ENCODE measurements around the gene GPR89A. TPM values are rescaled to one million over a fixed set of nuclear protein-coding genes. Genes with fewer than 3 reads are reported as not detected.
"Not testable (repeated sequence)": the region's sequence is repeated elsewhere in the genome, so short reads cannot be mapped to it uniquely, and the experiment has no call there.

GPR89A gene
- polyA plus RNA-seq, 1 of the 3 experiments (the other 2 are of a cell fraction) = 10.5 TPM

DNA sequence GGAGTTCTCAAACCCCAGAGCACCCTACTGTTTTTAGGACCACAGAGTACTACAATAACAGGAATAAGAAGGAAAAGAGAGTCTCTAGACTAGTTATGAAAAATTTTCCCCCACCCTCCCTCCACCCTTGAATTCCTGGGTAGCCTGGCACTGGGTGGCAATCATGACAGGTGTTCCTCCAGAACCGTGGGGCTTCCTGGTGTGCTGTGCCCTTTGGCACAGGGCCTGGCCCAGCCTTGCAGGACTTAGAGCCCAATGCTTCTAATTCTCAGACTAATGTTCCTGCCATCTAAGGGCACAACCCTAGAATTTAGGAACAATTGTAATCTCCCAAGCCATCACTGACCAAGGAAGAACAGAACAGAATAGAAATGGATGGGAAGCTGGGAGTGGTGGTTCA, 110.0 kb downstream of the GPR89A start:
- Histone ChIP-seq H3K9me2 (no peaks in the 10 kb centered on the region), H3F3A (replicated peaks; ENCODE audit: insufficient read depth) (peaks cover under 1% of the 10 kb centered on the region), H3K79me2 (ENCODE audit: insufficient read depth) (no peaks in the 10 kb centered on the region), H3K27me3 (ENCODE audit: insufficient read depth) (no peaks in the 10 kb centered on the region), H3K9ac (no peak overlapping the region), H3K4me3 (ENCODE audit: low read depth in 2 of 2, low read length in 1 of 2) (no peak overlapping the region), H3K4me2 (no peak overlapping the region), H3K36me3 (replicated peaks in 1 of 2; ENCODE audit: control insufficient read depth in 1 of 2, insufficient read depth in 2 of 2, low read length in 1 of 2) (no peaks in the 10 kb centered on the region), H3K27ac (ENCODE audit: low read depth in 2 of 2, low read length in 1 of 2) (no peak overlapping the region), H3K4me1 (ENCODE audit: control insufficient read depth in 1 of 2, insufficient read depth in 2 of 2, low read depth in 1 of 2, low read length in 1 of 2) (peaks cover 0 to 25% of the 10 kb centered on the region in 2 experiments; a peak in 1 of 4 replicates), H2AFZ (ENCODE audit: low read depth) (no peak overlapping the region), H3K9me3 (no peaks in the 10 kb centered on the region), H4K20me1 (ENCODE audit: insufficient read depth) (no peaks in the 10 kb centered on the region)
- no peak for DNase-seq
- TF ChIP-seq ELF1 (IDR thresholded peaks at IDR 0.05) (no peak), REST (IDR thresholded peaks at IDR 0.05; ENCODE audit: low read depth, low read length) (no peak), CHD2 (IDR thresholded peaks at IDR 0.05; ENCODE audit: low read length, partially characterized antibody) (no peak), RAD21 (IDR thresholded peaks at IDR 0.05; ENCODE audit: low read length) (no peak), PBX3 (IDR thresholded peaks at IDR 0.05) (no peak), POLR2AphosphoS5 (IDR thresholded peaks at IDR 0.05; ENCODE audit: low read depth, low read length) (no peak), FOSL2 (IDR thresholded peaks at IDR 0.05; ENCODE audit: borderline replicate concordance, low read depth) (no peak), JUND (IDR thresholded peaks at IDR 0.05) (no peak), SMC3 (IDR thresholded peaks at IDR 0.05; ENCODE audit: low read depth, low read length) (no peak), IRF3 (IDR thresholded peaks at IDR 0.05; ENCODE audit: low read depth, low read length) (no peak), RFX5 (IDR thresholded peaks at IDR 0.05; ENCODE audit: low read length) (no peak), TEAD4 (IDR thresholded peaks at IDR 0.05; ENCODE audit: borderline replicate concordance, insufficient read depth) (no peak), GABPA (IDR thresholded peaks at IDR 0.05; ENCODE audit: low read depth) (no peak)
- TF ChIP-seq, protein P1, sequence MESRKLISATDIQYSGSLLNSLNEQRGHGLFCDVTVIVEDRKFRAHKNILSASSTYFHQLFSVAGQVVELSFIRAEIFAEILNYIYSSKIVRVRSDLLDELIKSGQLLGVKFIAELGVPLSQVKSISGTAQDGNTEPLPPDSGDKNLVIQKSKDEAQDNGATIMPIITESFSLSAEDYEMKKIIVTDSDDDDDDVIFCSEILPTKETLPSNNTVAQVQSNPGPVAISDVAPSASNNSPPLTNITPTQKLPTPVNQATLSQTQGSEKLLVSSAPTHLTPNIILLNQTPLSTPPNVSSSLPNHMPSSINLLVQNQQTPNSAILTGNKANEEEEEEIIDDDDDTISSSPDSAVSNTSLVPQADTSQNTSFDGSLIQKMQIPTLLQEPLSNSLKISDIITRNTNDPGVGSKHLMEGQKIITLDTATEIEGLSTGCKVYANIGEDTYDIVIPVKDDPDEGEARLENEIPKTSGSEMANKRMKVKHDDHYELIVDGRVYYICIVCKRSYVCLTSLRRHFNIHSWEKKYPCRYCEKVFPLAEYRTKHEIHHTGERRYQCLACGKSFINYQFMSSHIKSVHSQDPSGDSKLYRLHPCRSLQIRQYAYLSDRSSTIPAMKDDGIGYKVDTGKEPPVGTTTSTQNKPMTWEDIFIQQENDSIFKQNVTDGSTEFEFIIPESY (IDR thresholded peaks at IDR 0.05; ENCODE audit: borderline replicate concordance, low read depth) = no peak
- CTCF ChIA-PET = no interaction called here
- WGBS (ENCODE audit: low lambda C conversion rate) = 45% methylated on average over 1 of the region's 1 CpG
- POLR2A ChIA-PET = no interaction called here

- POLR2A ChIA-PET; H3K4me2 ChIP-seq; H3K27ac ChIP-seq (ENCODE audit: low read depth in 2 of 2, low read length in 1 of 2); H3F3A ChIP-seq (replicated peaks; ENCODE audit: insufficient read depth); H3K4me3 ChIP-seq (ENCODE audit: low read depth in 2 of 2, low read length in 1 of 2); H3K27me3 ChIP-seq (ENCODE audit: insufficient read depth); H4K20me1 ChIP-seq (ENCODE audit: insufficient read depth); DNase-seq; H3K36me3 ChIP-seq (replicated peaks in 1 of 2; ENCODE audit: control insufficient read depth in 1 of 2, insufficient read depth in 2 of 2, low read length in 1 of 2); CTCF ChIA-PET; H3K9ac ChIP-seq; H3K9me2 ChIP-seq; H2AFZ ChIP-seq (ENCODE audit: low read depth); H3K9me3 ChIP-seq; H3K79me2 ChIP-seq (ENCODE audit: insufficient read depth): not testable (repeated sequence)
- WGBS (ENCODE audit: low lambda C conversion rate) = 90% methylated on average over 5 of the region's 5 CpGs
- peaks cover 0 to 25% of the 10 kb centered on the region in 2 experiments; a peak in 1 of 4 replicates for H3K4me1 ChIP-seq (ENCODE audit: control insufficient read depth in 1 of 2, insufficient read depth in 2 of 2, low read depth in 1 of 2, low read length in 1 of 2)
Observed at GRCh38 chr1:145718465-145718864, 110.7 kb downstream of the GPR89A start.

Measured in SK-N-SH (cell line).